ENCODE measurements around the gene TMEM69. TPM values are rescaled to one million over a fixed set of nuclear protein-coding genes. Genes with fewer than 3 reads are reported as not detected.

TMEM69 gene
- total and polyA plus RNA-seq, 4 donors = 8.0 to 13.0 (median 12.0) TPM

DNA sequence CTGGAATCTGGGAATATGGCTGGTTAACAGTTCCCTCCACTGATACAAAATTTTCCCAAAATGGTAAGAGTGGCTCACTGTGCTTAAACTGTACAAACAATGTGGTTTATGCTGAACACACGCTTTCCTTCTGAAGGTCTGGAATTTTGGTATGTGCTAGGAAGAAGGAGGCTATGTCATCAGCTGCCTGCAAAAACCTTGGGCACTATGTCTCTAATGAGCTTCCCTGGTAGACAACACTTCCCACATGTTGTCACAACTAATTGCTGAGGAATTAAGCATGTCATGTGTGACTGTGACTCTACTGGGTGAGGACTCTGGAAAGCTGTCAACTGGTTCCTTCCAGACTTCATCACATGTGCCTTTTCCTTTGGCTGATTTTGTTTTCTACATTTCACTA, 33.2 kb downstream of the TMEM69 start (continued):
- TF ChIP-seq, protein P1, sequence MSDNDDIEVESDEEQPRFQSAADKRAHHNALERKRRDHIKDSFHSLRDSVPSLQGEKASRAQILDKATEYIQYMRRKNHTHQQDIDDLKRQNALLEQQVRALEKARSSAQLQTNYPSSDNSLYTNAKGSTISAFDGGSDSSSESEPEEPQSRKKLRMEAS (IDR thresholded peaks at IDR 0.05) = no peak
- TF ChIP-seq, protein P2, sequence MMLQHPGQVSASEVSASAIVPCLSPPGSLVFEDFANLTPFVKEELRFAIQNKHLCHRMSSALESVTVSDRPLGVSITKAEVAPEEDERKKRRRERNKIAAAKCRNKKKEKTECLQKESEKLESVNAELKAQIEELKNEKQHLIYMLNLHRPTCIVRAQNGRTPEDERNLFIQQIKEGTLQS (IDR thresholded peaks at IDR 0.05) = no peak
- TF ChIP-seq FOXA1 (IDR thresholded peaks at IDR 0.05) = no peak
- no peak for TF ChIP-seq RAD21 (IDR thresholded peaks at IDR 0.05)
- no peak for TF ChIP-seq TAF1 (conservative IDR thresholded peaks at IDR 0.05)
- TF ChIP-seq SP1 (IDR thresholded peaks at IDR 0.05) = no peak
- no peak for TF ChIP-seq NR2F2 (IDR thresholded peaks at IDR 0.05)
- TF ChIP-seq HNF4G (IDR thresholded peaks at IDR 0.05) = no peak
- no peak for TF ChIP-seq YY1 (IDR thresholded peaks at IDR 0.05)
- TF ChIP-seq HNF4A (conservative IDR thresholded peaks at IDR 0.05) = no peak
- TF ChIP-seq EGR1 (IDR thresholded peaks at IDR 0.05; ENCODE audit: low read depth in 2 of 2) = no peak
- TF ChIP-seq RXRA (IDR thresholded peaks at IDR 0.05) = no peak

DNA sequence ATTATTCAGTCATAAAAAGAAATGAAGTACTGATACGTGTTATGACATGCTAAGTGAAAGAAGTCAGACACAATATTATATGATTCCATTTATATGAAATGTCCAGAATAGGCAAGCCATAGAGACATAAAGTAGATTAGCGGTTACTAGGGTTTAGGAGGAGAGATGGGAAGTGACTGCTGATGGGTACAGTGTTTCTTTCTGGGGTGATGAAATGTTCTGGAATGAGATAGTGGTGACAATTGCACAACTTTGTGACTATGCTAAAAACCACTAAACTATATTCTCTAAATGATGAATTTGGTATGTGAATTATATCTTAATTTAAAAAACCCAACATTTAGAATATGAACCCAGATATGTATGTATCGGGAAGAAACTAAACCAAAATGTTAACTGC, 34.8 kb downstream of the TMEM69 start:
- no peak for DNase-seq (ENCODE audit: low spot score)
- 95% methylated on average over 3 of the region's 3 CpGs for WGBS
- TF ChIP-seq, protein P1 (IDR thresholded peaks at IDR 0.05) = no peak
- no peak for TF ChIP-seq GABPA (IDR thresholded peaks at IDR 0.05 in 1 of 2, conservative IDR thresholded peaks at IDR 0.05 in 1 of 2)
- TF ChIP-seq TAF1 (conservative IDR thresholded peaks at IDR 0.05) = no peak
- TF ChIP-seq RXRA (IDR thresholded peaks at IDR 0.05) = no peak
- TF ChIP-seq, protein P3, sequence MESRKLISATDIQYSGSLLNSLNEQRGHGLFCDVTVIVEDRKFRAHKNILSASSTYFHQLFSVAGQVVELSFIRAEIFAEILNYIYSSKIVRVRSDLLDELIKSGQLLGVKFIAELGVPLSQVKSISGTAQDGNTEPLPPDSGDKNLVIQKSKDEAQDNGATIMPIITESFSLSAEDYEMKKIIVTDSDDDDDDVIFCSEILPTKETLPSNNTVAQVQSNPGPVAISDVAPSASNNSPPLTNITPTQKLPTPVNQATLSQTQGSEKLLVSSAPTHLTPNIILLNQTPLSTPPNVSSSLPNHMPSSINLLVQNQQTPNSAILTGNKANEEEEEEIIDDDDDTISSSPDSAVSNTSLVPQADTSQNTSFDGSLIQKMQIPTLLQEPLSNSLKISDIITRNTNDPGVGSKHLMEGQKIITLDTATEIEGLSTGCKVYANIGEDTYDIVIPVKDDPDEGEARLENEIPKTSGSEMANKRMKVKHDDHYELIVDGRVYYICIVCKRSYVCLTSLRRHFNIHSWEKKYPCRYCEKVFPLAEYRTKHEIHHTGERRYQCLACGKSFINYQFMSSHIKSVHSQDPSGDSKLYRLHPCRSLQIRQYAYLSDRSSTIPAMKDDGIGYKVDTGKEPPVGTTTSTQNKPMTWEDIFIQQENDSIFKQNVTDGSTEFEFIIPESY (IDR thresholded peaks at IDR 0.05) = peak; percentile 19
- TF ChIP-seq JUND (IDR thresholded peaks at IDR 0.05) = no peak
- TF ChIP-seq RAD21 (IDR thresholded peaks at IDR 0.05) = no peak
- no peak for TF ChIP-seq EGR1 (IDR thresholded peaks at IDR 0.05; ENCODE audit: low read depth in 2 of 2)
- TF ChIP-seq HNF4A (conservative IDR thresholded peaks at IDR 0.05) = no peak
- no peak for TF ChIP-seq YY1 (IDR thresholded peaks at IDR 0.05)
- TF ChIP-seq SP1 (IDR thresholded peaks at IDR 0.05) = no peak
- TF ChIP-seq, protein P2 (IDR thresholded peaks at IDR 0.05) = peak; percentile 62
- TF ChIP-seq, protein P4, sequence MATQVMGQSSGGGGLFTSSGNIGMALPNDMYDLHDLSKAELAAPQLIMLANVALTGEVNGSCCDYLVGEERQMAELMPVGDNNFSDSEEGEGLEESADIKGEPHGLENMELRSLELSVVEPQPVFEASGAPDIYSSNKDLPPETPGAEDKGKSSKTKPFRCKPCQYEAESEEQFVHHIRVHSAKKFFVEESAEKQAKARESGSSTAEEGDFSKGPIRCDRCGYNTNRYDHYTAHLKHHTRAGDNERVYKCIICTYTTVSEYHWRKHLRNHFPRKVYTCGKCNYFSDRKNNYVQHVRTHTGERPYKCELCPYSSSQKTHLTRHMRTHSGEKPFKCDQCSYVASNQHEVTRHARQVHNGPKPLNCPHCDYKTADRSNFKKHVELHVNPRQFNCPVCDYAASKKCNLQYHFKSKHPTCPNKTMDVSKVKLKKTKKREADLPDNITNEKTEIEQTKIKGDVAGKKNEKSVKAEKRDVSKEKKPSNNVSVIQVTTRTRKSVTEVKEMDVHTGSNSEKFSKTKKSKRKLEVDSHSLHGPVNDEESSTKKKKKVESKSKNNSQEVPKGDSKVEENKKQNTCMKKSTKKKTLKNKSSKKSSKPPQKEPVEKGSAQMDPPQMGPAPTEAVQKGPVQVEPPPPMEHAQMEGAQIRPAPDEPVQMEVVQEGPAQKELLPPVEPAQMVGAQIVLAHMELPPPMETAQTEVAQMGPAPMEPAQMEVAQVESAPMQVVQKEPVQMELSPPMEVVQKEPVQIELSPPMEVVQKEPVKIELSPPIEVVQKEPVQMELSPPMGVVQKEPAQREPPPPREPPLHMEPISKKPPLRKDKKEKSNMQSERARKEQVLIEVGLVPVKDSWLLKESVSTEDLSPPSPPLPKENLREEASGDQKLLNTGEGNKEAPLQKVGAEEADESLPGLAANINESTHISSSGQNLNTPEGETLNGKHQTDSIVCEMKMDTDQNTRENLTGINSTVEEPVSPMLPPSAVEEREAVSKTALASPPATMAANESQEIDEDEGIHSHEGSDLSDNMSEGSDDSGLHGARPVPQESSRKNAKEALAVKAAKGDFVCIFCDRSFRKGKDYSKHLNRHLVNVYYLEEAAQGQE (IDR thresholded peaks at IDR 0.05) = no peak
- Histone ChIP-seq H3K4me1 (ENCODE audit: control insufficient read depth in 4 of 4, insufficient read depth in 4 of 4, low read length in 3 of 4) (no peaks in the 10 kb centered on the region), H3K27me3 (ENCODE audit: control insufficient read depth in 4 of 4, insufficient read depth in 4 of 4, low read length in 3 of 4) (no peaks in the 10 kb centered on the region), H3K9me3 (ENCODE audit: control insufficient read depth in 4 of 4, low read length in 3 of 4) (no peaks in the 10 kb centered on the region), H3K9ac (ENCODE audit: low read depth in 1 of 2, low read length in 2 of 2) (no peak overlapping the region), H3K36me3 (ENCODE audit: control insufficient read depth in 4 of 4, insufficient read depth in 3 of 4, low read depth in 1 of 4, low read length in 3 of 4) (peaks cover 0 to 3% (median 3%) of the 10 kb centered on the region in 4 donors), H3K4me3 (ENCODE audit: low read depth in 1 of 3, low read length in 3 of 3) (no peak overlapping the region), H3K27ac (ENCODE audit: low read depth in 1 of 2, low read length in 2 of 2) (no peak overlapping the region)

All from liver (tissue), 9 donors.